DOHH2 (cell line): ENCODE measurements around the gene CTNNBL1.

Experiments used
- CTCF ChIP-seq: fragments of 200-600 bp; sonication (generic); IDR thresholded peaks from one replicate; pipeline ENCODE4 v1.5.1; 2014; ENCODE audit warnings: antibody characterized with exemption, mild to moderate bottlenecking, low read depth, low read length; ENCODE audit not compliant: poor library complexity, severe bottlenecking
- EZH2phosphoT487 ChIP-seq: fragments of 200-600 bp; sonication (generic); IDR thresholded peaks from 2 replicates; pipeline ENCODE4 v1.6.1; 2017; ENCODE audit warnings: borderline replicate concordance, mild to moderate bottlenecking, antibody characterized with exemption, low read length, moderate library complexity, mixed read lengths

DNA sequence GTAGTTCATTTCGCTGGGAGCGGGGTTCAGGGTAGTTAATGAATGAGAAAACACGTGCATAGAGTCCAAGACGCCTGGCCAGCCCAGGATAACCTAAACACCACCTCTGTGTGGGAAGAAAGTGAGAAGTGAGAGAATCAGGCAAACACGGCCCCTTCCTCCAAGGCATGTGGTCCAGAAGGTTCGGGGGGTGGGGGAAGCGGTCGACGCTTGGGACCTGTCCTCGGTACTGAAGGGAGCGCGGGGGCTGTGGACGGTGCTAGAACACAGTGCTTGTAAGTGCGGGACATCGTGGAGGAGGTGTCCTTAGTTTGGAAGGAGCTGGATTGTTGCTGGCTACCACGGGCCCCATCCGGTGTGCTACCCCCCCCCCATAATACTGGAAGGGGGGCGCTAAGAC, 207.4 kb downstream of the CTNNBL1 start:
- no peak for TF ChIP-seq CTCF
- no peak for TF ChIP-seq EZH2phosphoT487
